GM12878 (cell line): ENCODE results near the gene CALN1.

Experiments used
- EP300 ChIP-seq, 2 experiments: fragments of 150-350 bp in 1 of 2; IDR thresholded peaks; 2 replicates each; pipeline ENCODE4 v1.6.1; 2011 to 2012; ENCODE audit warnings: low read depth in 2 of 2, low read length in 2 of 2, borderline replicate concordance in 1 of 2, improper control_type of control experiment in 1 of 2, inconsistent platforms in 1 of 2; ENCODE audit not compliant: control insufficient read depth in 1 of 2
- HCFC1 ChIP-seq: fragments of 150-350 bp; IDR thresholded peaks from 2 replicates; pipeline ENCODE4 v1.6.1; 2014; ENCODE audit warnings: low read length
- NFYB ChIP-seq: IDR thresholded peaks from 2 replicates; pipeline ENCODE4 v1.6.1; 2011; ENCODE audit warnings: low read depth, mild to moderate bottlenecking, low read length, improper control_type of control experiment, moderate library complexity; ENCODE audit not compliant: insufficient read depth
- POLR2A ChIP-seq: IDR thresholded peaks from 2 replicates; pipeline ENCODE4 v1.6.1; 2011; ENCODE audit warnings: low read depth, mild to moderate bottlenecking, low read length
- POLR2AphosphoS5 ChIP-seq: IDR thresholded peaks from 2 replicates; pipeline ENCODE4 v1.6.1; 2011; ENCODE audit warnings: mild to moderate bottlenecking, low read length, inconsistent platforms
- SPI1 ChIP-seq: IDR thresholded peaks from 2 replicates; pipeline ENCODE4 v1.6.1; 2011; ENCODE audit warnings: low read depth, mild to moderate bottlenecking, low read length, moderate library complexity, borderline replicate concordance; ENCODE audit not compliant: insufficient read depth
- SRF ChIP-seq, 2 experiments: IDR thresholded peaks; 2 replicates each; pipeline ENCODE4 v1.6.1; 2011; ENCODE audit warnings: low read depth in 2 of 2, low read length in 2 of 2, mild to moderate bottlenecking in 1 of 2, moderate library complexity in 1 of 2
- TF ChIP-seq, protein P1 (sequence below), 3 experiments: IDR thresholded peaks in 2 of 3; conservative IDR thresholded peaks in 1 of 3; 2 replicates each; pipeline ENCODE4 v1.5.1; 2011; ENCODE audit warnings: low read depth in 3 of 3, low read length in 3 of 3, mild to moderate bottlenecking in 3 of 3, control low read depth in 2 of 3, moderate library complexity in 2 of 3, inconsistent platforms in 1 of 3, mixed read lengths in 1 of 3; ENCODE audit not compliant: control insufficient read depth in 2 of 3, insufficient read depth in 1 of 3; ENCODE audit errors: extremely low read depth in 1 of 3
- TF ChIP-seq, protein P2 (sequence below): fragments of 450-650 bp; IDR thresholded peaks from 2 replicates; pipeline ENCODE4 v1.6.1; 2017; ENCODE audit warnings: low read depth, mild to moderate bottlenecking, moderate library complexity

DNA sequence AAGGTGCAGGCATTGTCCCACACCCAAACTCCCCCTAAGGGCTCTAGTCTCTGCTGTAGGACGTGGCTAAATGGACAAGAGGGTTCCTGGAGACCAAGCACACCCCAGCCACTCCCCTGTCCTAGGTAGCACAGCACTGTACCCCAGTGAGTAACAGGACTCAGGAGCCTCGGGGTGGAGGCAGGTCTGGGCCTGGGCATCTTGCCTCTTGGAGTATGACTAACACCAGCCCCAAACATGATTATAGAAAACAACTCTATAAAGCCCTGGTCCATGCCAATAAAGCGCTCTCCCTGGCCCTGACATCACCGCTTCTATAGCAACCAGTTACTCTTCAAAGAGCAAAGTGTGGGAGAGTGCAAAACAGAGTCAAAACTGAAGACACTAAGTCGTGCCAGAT is 195.0 kb downstream of the CALN1 start:
- TF ChIP-seq, protein P1, sequence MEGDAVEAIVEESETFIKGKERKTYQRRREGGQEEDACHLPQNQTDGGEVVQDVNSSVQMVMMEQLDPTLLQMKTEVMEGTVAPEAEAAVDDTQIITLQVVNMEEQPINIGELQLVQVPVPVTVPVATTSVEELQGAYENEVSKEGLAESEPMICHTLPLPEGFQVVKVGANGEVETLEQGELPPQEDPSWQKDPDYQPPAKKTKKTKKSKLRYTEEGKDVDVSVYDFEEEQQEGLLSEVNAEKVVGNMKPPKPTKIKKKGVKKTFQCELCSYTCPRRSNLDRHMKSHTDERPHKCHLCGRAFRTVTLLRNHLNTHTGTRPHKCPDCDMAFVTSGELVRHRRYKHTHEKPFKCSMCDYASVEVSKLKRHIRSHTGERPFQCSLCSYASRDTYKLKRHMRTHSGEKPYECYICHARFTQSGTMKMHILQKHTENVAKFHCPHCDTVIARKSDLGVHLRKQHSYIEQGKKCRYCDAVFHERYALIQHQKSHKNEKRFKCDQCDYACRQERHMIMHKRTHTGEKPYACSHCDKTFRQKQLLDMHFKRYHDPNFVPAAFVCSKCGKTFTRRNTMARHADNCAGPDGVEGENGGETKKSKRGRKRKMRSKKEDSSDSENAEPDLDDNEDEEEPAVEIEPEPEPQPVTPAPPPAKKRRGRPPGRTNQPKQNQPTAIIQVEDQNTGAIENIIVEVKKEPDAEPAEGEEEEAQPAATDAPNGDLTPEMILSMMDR (IDR thresholded peaks at IDR 0.05 in 2 of 3, conservative IDR thresholded peaks at IDR 0.05 in 1 of 3; ENCODE audit: control insufficient read depth in 2 of 3, extremely low read depth in 1 of 3, insufficient read depth in 1 of 3, low read depth in 3 of 3, low read length in 3 of 3), result no peak
- TF ChIP-seq POLR2A (no peak), SPI1 (no peak), NFYB (no peak), EP300 (IDR thresholded peaks at IDR 0.05; ENCODE audit: borderline replicate concordance in 1 of 2, control insufficient read depth in 1 of 2, low read depth in 2 of 2, low read length in 2 of 2) (no peak), POLR2AphosphoS5 (no peak), HCFC1 (no peak), SRF (IDR thresholded peaks at IDR 0.05; ENCODE audit: low read depth in 2 of 2, low read length in 2 of 2) (no peak)
- TF ChIP-seq, protein P2, sequence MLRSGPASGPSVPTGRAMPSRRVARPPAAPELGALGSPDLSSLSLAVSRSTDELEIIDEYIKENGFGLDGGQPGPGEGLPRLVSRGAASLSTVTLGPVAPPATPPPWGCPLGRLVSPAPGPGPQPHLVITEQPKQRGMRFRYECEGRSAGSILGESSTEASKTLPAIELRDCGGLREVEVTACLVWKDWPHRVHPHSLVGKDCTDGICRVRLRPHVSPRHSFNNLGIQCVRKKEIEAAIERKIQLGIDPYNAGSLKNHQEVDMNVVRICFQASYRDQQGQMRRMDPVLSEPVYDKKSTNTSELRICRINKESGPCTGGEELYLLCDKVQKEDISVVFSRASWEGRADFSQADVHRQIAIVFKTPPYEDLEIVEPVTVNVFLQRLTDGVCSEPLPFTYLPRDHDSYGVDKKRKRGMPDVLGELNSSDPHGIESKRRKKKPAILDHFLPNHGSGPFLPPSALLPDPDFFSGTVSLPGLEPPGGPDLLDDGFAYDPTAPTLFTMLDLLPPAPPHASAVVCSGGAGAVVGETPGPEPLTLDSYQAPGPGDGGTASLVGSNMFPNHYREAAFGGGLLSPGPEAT, result no peak
